Pancreas (tissue), 10 donors: ENCODE results near the gene FAM227B. TPM values are rescaled to one million over a fixed set of nuclear protein-coding genes. Genes with fewer than 3 reads are reported as not detected.

Experiments used
- ATAC-seq, 4 donors: fragments of 200-7000 bp; cut with Tn5 transposase; one replicate each; pipeline versions ENCODE4 v1.8.0 to v1.9.1; 2020; ENCODE audit warnings: mild to moderate bottlenecking in 4 of 4, moderate library complexity in 4 of 4
- DNase-seq, 6 donors: peaks; one replicate each; pipeline ENCODE4 v3.0.0-alpha.2; 2020
- FAIRE-seq: peaks from 2 replicates; lab custom pipeline; 2012; peaks lifted over from hg19 to GRCh38; lab: Jason Lieb, UNC
- H3K27ac ChIP-seq, 4 donors: fragments of 200-600 bp; sonication (generic); 1 replicate in 3 of 4; 2 replicates in 1 of 4; pipeline versions ENCODE4 v1.5.0 to v1.8.0; 2020
- H3K27me3 ChIP-seq, 4 donors: fragments of 200-600 bp; one replicate each; pipeline ENCODE4 v1.8.0; 2021
- H3K36me3 ChIP-seq, 3 donors: fragments of 200-600 bp; sonication (generic) in 1 of 3; one replicate each; pipeline versions ENCODE4 v1.5.0 to v1.8.0; 2020 to 2021
- H3K4me1 ChIP-seq, 3 donors: fragments of 200-600 bp; one replicate each; pipeline ENCODE4 v1.8.0; 2021
- H3K4me3 ChIP-seq, 4 donors: fragments of 200-600 bp; sonication (generic) in 2 of 4; one replicate each; pipeline versions ENCODE4 v1.5.0 to v1.8.0; 2020 to 2021
- H3K9me3 ChIP-seq, 4 donors: fragments of 200-600 bp; one replicate each; pipeline ENCODE4 v1.8.0; 2021
- WGBS, 2 donors: extraction: QIAGEN DNeasy Blood & Tissue Kit; methylation state at CpG; one replicate each; pipeline ENCODE4 v1.1.7; 2013; 5-methylcytosine and 5-hydroxymethylcytosine counted together
- intact Hi-C, 3 donors: fragments of 100-400 bp; cut with DNase I; formaldehyde crosslinking; loops; one replicate each; pipeline versions ENCODE4 v1.11.1 to v1.14.2; 2022
- polyA plus RNA-seq, 2 donors: library from polyadenylated mRNA; stranded (reverse); fragments of 200-250 nt; gene quantifications; one replicate each; pipeline ENCODE4 v1.2.3, GENCODE V29; 2013
- total RNA-seq, 6 donors: library from RNA; stranded (reverse); fragmentation: NEBNext Ultra II Directional in 4 of 6; extraction: Animal tissue kit (Norgen Biotek cat#: 25700) in 4 of 6; gene quantifications; one replicate each; pipeline versions ENCODE4 v1.2.1 to v1.2.4, GENCODE V29; 2021 to 2023
- TF ChIP-seq, protein P1 (sequence below), 4 donors: fragments of 200-600 bp; sonication (generic) in 3 of 4; IDR thresholded peaks; one replicate each; pipeline versions ENCODE4 v1.5.0 to v1.8.0; 2021; ENCODE audit warnings: antibody characterized with exemption in 4 of 4
- donor health status: healthy with polysubstance abuse.
- donor health status: DM: no; HTN: no; CAD: no; lungs with moderate emphysema.
- donor health status: DM: no; HTN: no; CAD: no.
- donor health status: control.
- donor health status: control.
- donor health status: Bipolar disorder and iron deficiency.
- donor health status: DM: yes; HTN: yes; CAD: no.
- donor health status: DM: no; HTN: no; CAD: no.
- donor health status: DM: no; HTN: no; CAD: no.
- donor health status: DM: yes; HTN: yes; CAD: no.

The FAM227B gene
- total and polyA plus RNA-seq, 8 donors = 3.1 to 6.5 (median 4.1) TPM

GRCh38 chr15:49323207-49323606 is 297.4 kb downstream of the FAM227B start:
- Histone ChIP-seq H3K9me3 (no peaks in the 10 kb centered on the region), H3K4me1 (no peaks in the 10 kb centered on the region), H3K27me3 (no peaks in the 10 kb centered on the region), H3K27ac (no peak overlapping the region), H3K36me3 (peaks cover 0 to 17% (median 0%) of the 10 kb centered on the region in 3 donors), H3K4me3 (no peak overlapping the region)
- TF ChIP-seq, protein P1, sequence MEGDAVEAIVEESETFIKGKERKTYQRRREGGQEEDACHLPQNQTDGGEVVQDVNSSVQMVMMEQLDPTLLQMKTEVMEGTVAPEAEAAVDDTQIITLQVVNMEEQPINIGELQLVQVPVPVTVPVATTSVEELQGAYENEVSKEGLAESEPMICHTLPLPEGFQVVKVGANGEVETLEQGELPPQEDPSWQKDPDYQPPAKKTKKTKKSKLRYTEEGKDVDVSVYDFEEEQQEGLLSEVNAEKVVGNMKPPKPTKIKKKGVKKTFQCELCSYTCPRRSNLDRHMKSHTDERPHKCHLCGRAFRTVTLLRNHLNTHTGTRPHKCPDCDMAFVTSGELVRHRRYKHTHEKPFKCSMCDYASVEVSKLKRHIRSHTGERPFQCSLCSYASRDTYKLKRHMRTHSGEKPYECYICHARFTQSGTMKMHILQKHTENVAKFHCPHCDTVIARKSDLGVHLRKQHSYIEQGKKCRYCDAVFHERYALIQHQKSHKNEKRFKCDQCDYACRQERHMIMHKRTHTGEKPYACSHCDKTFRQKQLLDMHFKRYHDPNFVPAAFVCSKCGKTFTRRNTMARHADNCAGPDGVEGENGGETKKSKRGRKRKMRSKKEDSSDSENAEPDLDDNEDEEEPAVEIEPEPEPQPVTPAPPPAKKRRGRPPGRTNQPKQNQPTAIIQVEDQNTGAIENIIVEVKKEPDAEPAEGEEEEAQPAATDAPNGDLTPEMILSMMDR (IDR thresholded peaks at IDR 0.05) = no peak
- 89 to 91% methylated on average over 1 of the region's 1 CpG for WGBS, 2 donors
- intact Hi-C loops = no loop called here
- DNase-seq = no peak
- ATAC-seq = no peak
- no peak for FAIRE-seq

- DNase-seq = no peak
- ATAC-seq = no peak
- 82 to 91% methylated on average over 1 of the region's 1 CpG for WGBS, 2 donors
- FAIRE-seq = no peak
- H3K36me3 ChIP-seq = peaks cover 0 to 13% (median 0%) of the 10 kb centered on the region in 3 donors
- H3K4me1 ChIP-seq = no peaks in the 10 kb centered on the region
- no peak overlapping the region for H3K4me3 ChIP-seq
- H3K9me3 ChIP-seq = no peaks in the 10 kb centered on the region
- no peak overlapping the region for H3K27ac ChIP-seq
- TF ChIP-seq, protein P1 (IDR thresholded peaks at IDR 0.05) = no peak
- no peaks in the 10 kb centered on the region for H3K27me3 ChIP-seq
- intact Hi-C loops = no loop called here
These were observed 300.3 kb downstream of the FAM227B start for GRCh38 chr15:49320351-49320750.

DNA sequence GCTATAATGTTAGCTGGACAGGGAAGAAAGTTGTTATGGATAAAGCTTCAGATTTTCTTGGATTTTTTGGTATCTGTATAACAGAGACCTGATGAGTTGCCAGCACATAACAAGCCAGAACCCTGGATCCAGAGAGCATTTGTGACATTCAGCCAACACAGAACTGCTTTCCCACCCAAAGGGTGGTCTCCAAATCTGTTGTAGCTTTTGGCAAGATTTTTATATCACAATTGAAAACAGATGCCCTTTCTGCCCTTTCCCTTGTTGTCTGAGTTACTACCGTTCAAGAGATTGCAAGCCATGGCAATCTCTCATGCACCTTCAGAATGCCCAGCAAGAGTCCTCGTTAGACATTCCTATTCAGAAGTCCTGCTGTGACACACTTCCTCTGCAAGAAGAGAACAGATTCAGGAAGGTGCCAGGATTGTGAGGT is 305.2 kb downstream of the FAM227B start:
- FAIRE-seq (no peak), DNase-seq (no peak), ATAC-seq (no peak)
- WGBS, 2 donors = 75 to 80% methylated on average over 2 of the region's 2 CpGs
- Histone ChIP-seq H3K36me3 (peaks cover 0 to 11% (median 0%) of the 10 kb centered on the region in 3 donors), H3K27me3 (no peaks in the 10 kb centered on the region), H3K4me1 (no peaks in the 10 kb centered on the region), H3K27ac (no peak overlapping the region), H3K4me3 (no peak overlapping the region), H3K9me3 (no peaks in the 10 kb centered on the region)
- intact Hi-C loops = no loop called here
- TF ChIP-seq, protein P1 (IDR thresholded peaks at IDR 0.05) = no peak

GRCh38 chr15:49314716-49315115 is 305.9 kb downstream of the FAM227B start:
- TF ChIP-seq, protein P1 (IDR thresholded peaks at IDR 0.05) = no peak
- H3K9me3 ChIP-seq = no peaks in the 10 kb centered on the region
- no peak overlapping the region for H3K4me3 ChIP-seq
- no peak for FAIRE-seq
- H3K4me1 ChIP-seq = no peaks in the 10 kb centered on the region
- H3K27ac ChIP-seq = no peak overlapping the region
- intact Hi-C loops = no loop called here
- peaks cover 0 to 4% (median 0%) of the 10 kb centered on the region in 3 donors for H3K36me3 ChIP-seq
- H3K27me3 ChIP-seq = no peaks in the 10 kb centered on the region
- WGBS, 2 donors = 90 to 93% methylated on average over 1 of the region's 1 CpG
- DNase-seq = no peak
- no peak for ATAC-seq

- no peak for ATAC-seq
- H3K4me1 ChIP-seq = no peaks in the 10 kb centered on the region
- H3K27ac ChIP-seq = no peak overlapping the region
- no peaks in the 10 kb centered on the region for H3K36me3 ChIP-seq
- TF ChIP-seq, protein P1 (IDR thresholded peaks at IDR 0.05) = no peak
- WGBS, 2 donors = 98 to 100% methylated on average over 1 of the region's 1 CpG
- intact Hi-C loops = no loop called here
- H3K27me3 ChIP-seq = no peaks in the 10 kb centered on the region
- no peak for FAIRE-seq
- no peak for DNase-seq
- H3K4me3 ChIP-seq = no peak overlapping the region
- no peaks in the 10 kb centered on the region for H3K9me3 ChIP-seq
These were observed 307.0 kb downstream of the FAM227B start for GRCh38 chr15:49313650-49314049.
